Naive thymus-derived CD4-positive, alpha-beta T cell (primary cell): ENCODE results near the gene TIGD4. TPM values are rescaled to one million over a fixed set of nuclear protein-coding genes. Genes with fewer than 3 reads are reported as not detected.
A peak's percentile ranks its signal among the peaks of the same experiment; 100 is the strongest.

ENCODE experiments used
- ATAC-seq: fragments of 150-1000 bp; cut with Tn5 transposase; 2 replicates; pipeline ENCODE4 v1.10.0; 2021; ENCODE audit warnings: mild to moderate bottlenecking, moderate library complexity
- CTCF ChIA-PET: fragments of 350-600 bp; sonication (Branson Sonifier 250); formaldehyde crosslinking; loops from one replicate; lab custom pipeline; 2021; ENCODE audit warnings: antibody characterized with exemption; lab: Charles Lee
- POLR2A ChIA-PET: fragments of 350-600 bp; sonication (Branson Sonifier 250); formaldehyde crosslinking; loops from one replicate; lab custom pipeline; 2021; ENCODE audit warnings: antibody characterized with exemption, inconsistent platforms; lab: Charles Lee
- DNase-seq, 9 donors: peaks; one replicate each; pipeline versions ENCODE4 v3.0.0 to v3.0.0-alpha.2; 2020 to 2022; ENCODE audit warnings: mixed read lengths in 1 of 9
- H3K27ac ChIP-seq: one replicate; pipeline ENCODE4 v1.7.0; 2013; ENCODE audit warnings: mild to moderate bottlenecking, low read depth, low read length, moderate library complexity
- H3K27me3 ChIP-seq, 2 donors: one replicate each; pipeline ENCODE4 v1.7.0; 2013; ENCODE audit warnings: low read length in 2 of 2, mild to moderate bottlenecking in 2 of 2, moderate library complexity in 2 of 2; ENCODE audit not compliant: control insufficient read depth in 2 of 2, insufficient read depth in 2 of 2
- H3K36me3 ChIP-seq, 3 experiments: 1 replicate in 2 of 3; 2 replicates in 1 of 3; pipeline ENCODE4 v1.7.0; 2013; ENCODE audit warnings: low read length in 3 of 3, mild to moderate bottlenecking in 3 of 3, moderate library complexity in 1 of 3; ENCODE audit not compliant: insufficient read depth in 3 of 3, control insufficient read depth in 2 of 3
- H3K4me1 ChIP-seq, 2 donors: one replicate each; pipeline ENCODE4 v1.7.0; 2013; ENCODE audit warnings: low read length in 2 of 2, mild to moderate bottlenecking in 2 of 2, moderate library complexity in 1 of 2; ENCODE audit not compliant: control insufficient read depth in 2 of 2, insufficient read depth in 2 of 2
- H3K4me3 ChIP-seq: 2 replicates; pipeline ENCODE4 v1.7.0; 2013; ENCODE audit warnings: mild to moderate bottlenecking, low read length
- H3K9me3 ChIP-seq, 3 experiments: 1 replicate in 2 of 3; 2 replicates in 1 of 3; pipeline ENCODE4 v1.7.0; 2013; ENCODE audit warnings: low read length in 3 of 3; ENCODE audit not compliant: control insufficient read depth in 2 of 3
- H3K27ac Mint-ChIP-seq, 9 donors: one replicate each; pipeline ENCODE4 v1.8.0; 2020 to 2022; ENCODE audit warnings: mixed read lengths in 9 of 9, mild to moderate bottlenecking in 8 of 9, moderate library complexity in 5 of 9, inconsistent platforms in 2 of 9
- H3K27me3 Mint-ChIP-seq, 5 donors: one replicate each; pipeline ENCODE4 v1.8.0; 2021 to 2022; ENCODE audit warnings: mixed read lengths in 5 of 5, mild to moderate bottlenecking in 1 of 5
- H3K36me3 Mint-ChIP-seq, 5 donors: one replicate each; pipeline ENCODE4 v1.8.0; 2020 to 2022; ENCODE audit warnings: mixed read lengths in 5 of 5, mild to moderate bottlenecking in 3 of 5, inconsistent platforms in 1 of 5
- H3K4me1 Mint-ChIP-seq, 7 donors: one replicate each; pipeline ENCODE4 v1.8.0; 2020 to 2022; ENCODE audit warnings: mixed read lengths in 7 of 7, mild to moderate bottlenecking in 3 of 7, inconsistent platforms in 1 of 7
- H3K4me3 Mint-ChIP-seq, 10 donors: one replicate each; pipeline ENCODE4 v1.8.0; 2020 to 2022; ENCODE audit warnings: mild to moderate bottlenecking in 10 of 10, mixed read lengths in 10 of 10, moderate library complexity in 6 of 10, inconsistent platforms in 2 of 10
- H3K9me3 Mint-ChIP-seq, 11 donors: one replicate each; pipeline ENCODE4 v1.8.0; 2020 to 2022; ENCODE audit warnings: mixed read lengths in 11 of 11, mild to moderate bottlenecking in 4 of 11, inconsistent platforms in 1 of 11, moderate library complexity in 1 of 11
- intact Hi-C, 2 donors: fragments of 100-400 bp; cut with micrococcal nuclease; formaldehyde crosslinking; loops; one replicate each; pipeline ENCODE4 v1.15.1; 2023
- polyA plus RNA-seq, 2 donors: library from polyadenylated mRNA; unstranded; fragments of 300-500 nt; fragmentation: Illumina TruSeq; gene quantifications; one replicate each; pipeline ENCODE4 v1.2.3, GENCODE V29; 2021
- total RNA-seq, 6 experiments: library from RNA in 5 of 6; stranded (reverse) in 5 of 6; gene quantifications; 1 replicate in 5 of 6; 2 replicates in 1 of 6; pipeline ENCODE4 v1.2.3 and lab custom pipeline; 2021 to 2026

The TIGD4 gene
- total and polyA plus RNA-seq, 7 experiments from 2014 or later: 0.13 to 0.19 (median 0.15) TPM; not detected in 4

GRCh38 chr4:152734015-152734698 lies 45.4 kb downstream of the TIGD4 start:
- Mint-ChIP-seq H3K27ac (peak overlapping the region in 1 of 9 donors; percentile 2), H3K27me3 (peaks cover 0 to 6% (median 4%) of the 10 kb centered on the region in 5 donors), H3K9me3 (no peaks in the 10 kb centered on the region), H3K4me3 (no peak overlapping the region), H3K36me3 (no peaks in the 10 kb centered on the region), H3K4me1 (peaks cover 0 to 7% (median 0%) of the 10 kb centered on the region in 7 donors)
- intact Hi-C loops: loop anchor here in 1 of 2 donors (2.0 to 5.0 kb wide), 2 partner anchors 52 to 93 kb away; no protein-coding TSS in a partner anchor
- no peak for DNase-seq
- H3K9me3 ChIP-seq: no peaks in the 10 kb centered on the region
- ChIA-PET POLR2A (interaction anchor here (0.5 to 0.6 kb wide), 2 partner anchors 55 to 198 kb away, joined by 3 to 4 read pairs; partner anchors contain the start of gene FBXW7), CTCF (interaction anchor here (1.6 to 2.1 kb wide), 2 partner anchors 230 to 279 kb away, joined by 7 to 10 read pairs; no protein-coding TSS in a partner anchor)
- H3K4me3 ChIP-seq: no peak overlapping the region
- no peak for ATAC-seq
- H3K36me3 ChIP-seq: no peaks in the 10 kb centered on the region
- no peaks in the 10 kb centered on the region for H3K27me3 ChIP-seq
- no peak overlapping the region for H3K27ac ChIP-seq
- H3K4me1 ChIP-seq: no peaks in the 10 kb centered on the region

GRCh38 chr4:152731997-152732396 lies 47.5 kb downstream of the TIGD4 start:
- Histone ChIP-seq H3K9me3 (no peaks in the 10 kb centered on the region), H3K27ac (no peak overlapping the region), H3K27me3 (no peaks in the 10 kb centered on the region), H3K4me3 (no peak overlapping the region), H3K36me3 (no peaks in the 10 kb centered on the region), H3K4me1 (no peaks in the 10 kb centered on the region)
- ChIA-PET CTCF (no interaction called here), POLR2A (no interaction called here)
- Mint-ChIP-seq H3K27ac (no peak overlapping the region), H3K9me3 (no peaks in the 10 kb centered on the region), H3K4me1 (peaks cover 0 to 7% (median 0%) of the 10 kb centered on the region in 7 donors), H3K4me3 (no peak overlapping the region), H3K27me3 (peaks cover 0 to 9% (median 5%) of the 10 kb centered on the region in 5 donors), H3K36me3 (no peaks in the 10 kb centered on the region)
- DNase-seq: no peak
- intact Hi-C loops: loop anchor here in 1 of 2 donors (5.0 kb wide), 1 partner anchor 50 kb away; no protein-coding TSS in a partner anchor
- ATAC-seq: no peak

GRCh38 chr4:152729466-152729865 lies 50.1 kb downstream of the TIGD4 start:
- Histone ChIP-seq H3K36me3 (no peaks in the 10 kb centered on the region), H3K27me3 (no peaks in the 10 kb centered on the region), H3K27ac (no peak overlapping the region), H3K9me3 (no peaks in the 10 kb centered on the region), H3K4me1 (no peaks in the 10 kb centered on the region), H3K4me3 (no peak overlapping the region)
- peaks cover 0 to 8% (median 5%) of the 10 kb centered on the region in 5 donors for H3K27me3 Mint-ChIP-seq
- DNase-seq (no peak), ATAC-seq (no peak)
- intact Hi-C loops: no loop called here
- ChIA-PET CTCF (no interaction called here), POLR2A (no interaction called here)
- peaks cover 0 to 3% (median 0%) of the 10 kb centered on the region in 5 donors for H3K36me3 Mint-ChIP-seq
- H3K27ac Mint-ChIP-seq: no peak overlapping the region
- no peak overlapping the region for H3K4me3 Mint-ChIP-seq
- H3K9me3 Mint-ChIP-seq: no peaks in the 10 kb centered on the region
- peaks cover 0 to 5% (median 0%) of the 10 kb centered on the region in 7 donors for H3K4me1 Mint-ChIP-seq

GRCh38 chr4:152728343-152728742 lies 51.2 kb downstream of the TIGD4 start:
- Mint-ChIP-seq H3K4me1 (no peaks in the 10 kb centered on the region), H3K9me3 (no peaks in the 10 kb centered on the region), H3K36me3 (peaks cover 0 to 3% (median 0%) of the 10 kb centered on the region in 5 donors), H3K27me3 (peaks cover 0 to 8% (median 6%) of the 10 kb centered on the region in 5 donors), H3K4me3 (no peak overlapping the region), H3K27ac (no peak overlapping the region)
- ChIA-PET POLR2A (no interaction called here), CTCF (interaction anchor here (0.5 kb wide), 1 partner anchor 140 kb away, joined by 4 read pairs; no protein-coding TSS in a partner anchor)
- Histone ChIP-seq H3K4me1 (no peaks in the 10 kb centered on the region), H3K4me3 (no peak overlapping the region), H3K27ac (no peak overlapping the region), H3K36me3 (no peaks in the 10 kb centered on the region), H3K9me3 (no peaks in the 10 kb centered on the region), H3K27me3 (no peaks in the 10 kb centered on the region)
- DNase-seq: no peak
- intact Hi-C loops: no loop called here
- no peak for ATAC-seq

GRCh38 chr4:152727784-152728183 lies 51.7 kb downstream of the TIGD4 start:
- H3K36me3 ChIP-seq: no peaks in the 10 kb centered on the region
- no peaks in the 10 kb centered on the region for H3K9me3 ChIP-seq
- Mint-ChIP-seq H3K27me3 (peaks cover 0 to 10% (median 8%) of the 10 kb centered on the region in 5 donors), H3K4me1 (no peaks in the 10 kb centered on the region), H3K27ac (no peak overlapping the region), H3K36me3 (peaks cover 0 to 3% (median 0%) of the 10 kb centered on the region in 5 donors), H3K4me3 (no peak overlapping the region), H3K9me3 (peaks cover 0 to 2% (median 0%) of the 10 kb centered on the region in 11 donors)
- intact Hi-C loops: no loop called here
- POLR2A ChIA-PET: no interaction called here
- no peaks in the 10 kb centered on the region for H3K27me3 ChIP-seq
- CTCF ChIA-PET: interaction anchor here (0.5 to 1.3 kb wide), 3 partner anchors 9 to 227 kb away, joined by 3 to 5 read pairs (median 4); no protein-coding TSS in a partner anchor
- no peak overlapping the region for H3K4me3 ChIP-seq
- no peak overlapping the region for H3K27ac ChIP-seq
- ATAC-seq: no peak
- no peaks in the 10 kb centered on the region for H3K4me1 ChIP-seq
- DNase-seq: no peak

GRCh38 chr4:152724494-152724893 lies 55.0 kb downstream of the TIGD4 start:
- POLR2A ChIA-PET: no interaction called here
- Histone ChIP-seq H3K27ac (no peak overlapping the region), H3K36me3 (no peaks in the 10 kb centered on the region), H3K9me3 (no peaks in the 10 kb centered on the region), H3K4me1 (no peaks in the 10 kb centered on the region), H3K27me3 (no peaks in the 10 kb centered on the region), H3K4me3 (no peak overlapping the region)
- no peak overlapping the region for H3K27ac Mint-ChIP-seq
- ATAC-seq (no peak), DNase-seq (no peak)
- peaks cover 0 to 3% (median 0%) of the 10 kb centered on the region in 5 donors for H3K36me3 Mint-ChIP-seq
- H3K9me3 Mint-ChIP-seq: peaks cover 0 to 2% (median 0%) of the 10 kb centered on the region in 11 donors
- no peak overlapping the region for H3K4me3 Mint-ChIP-seq
- no peaks in the 10 kb centered on the region for H3K4me1 Mint-ChIP-seq
- H3K27me3 Mint-ChIP-seq: peaks cover 0 to 12% (median 8%) of the 10 kb centered on the region in 5 donors
- CTCF ChIA-PET: no interaction called here
- intact Hi-C loops: no loop called here
